Activated naive CD8-positive, alpha-beta T cell treated with anti-CD3 and anti-CD28 coated beads, Interleukin-2, amount 50 U/mL, for 16 hours (primary cell): ENCODE results near the gene ZNF837.
"Not testable (repeated sequence)": the region's sequence is repeated elsewhere in the genome, so short reads cannot be mapped to it uniquely, and the experiment has no call there.

Experiments used
- DNase-seq: peaks from one replicate; pipeline ENCODE4 v3.0.0-alpha.2; 2020; ENCODE audit warnings: low read depth, low spot score

Gene ZNF837

DNA sequence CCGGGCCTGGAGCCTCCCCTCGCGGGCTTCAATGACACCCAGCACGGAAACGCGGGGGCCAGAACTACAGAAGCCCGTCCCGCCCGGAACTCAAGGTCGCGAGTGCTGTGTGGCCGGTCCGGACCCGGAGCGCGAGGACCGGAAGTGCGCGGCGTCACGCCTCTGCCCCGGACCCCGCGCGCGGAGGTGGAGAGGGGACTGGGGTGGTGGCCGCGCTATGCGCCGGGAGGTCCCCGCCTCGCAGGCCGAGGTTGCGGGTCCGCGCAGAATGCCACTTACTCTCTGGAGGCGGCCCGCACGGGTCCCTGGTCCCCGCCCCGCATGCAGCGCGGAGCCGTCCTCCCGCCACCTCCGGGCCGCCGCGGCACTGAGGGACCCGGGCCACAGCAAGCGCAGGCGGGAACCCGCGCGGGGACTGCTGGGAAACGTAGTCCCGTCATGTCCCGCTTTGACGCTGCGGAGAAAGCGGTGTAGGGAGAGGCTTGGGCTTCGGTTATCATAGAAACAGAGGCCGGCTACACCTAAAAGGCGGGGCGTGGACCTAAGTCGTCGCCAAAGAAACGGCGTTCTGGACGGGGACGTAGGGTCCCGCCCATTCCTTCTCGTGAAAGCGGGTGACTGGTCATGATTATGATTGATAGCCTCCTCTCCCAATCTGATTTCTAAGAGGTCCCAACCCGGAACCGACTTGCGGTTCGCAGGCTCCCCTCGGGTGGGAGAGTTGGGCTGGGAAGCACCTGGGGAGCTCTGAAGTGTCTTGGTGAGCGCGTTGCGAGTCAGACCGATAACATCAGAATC lies at the start of gene ZNF837:
Gene ZNF837 (minus strand): TSS at position 369 of the 798 bp plus-strand sequence. CDS start 11,698 bp downstream, outside the sequence.
- DNase-seq, result peak; percentile 93

DNA sequence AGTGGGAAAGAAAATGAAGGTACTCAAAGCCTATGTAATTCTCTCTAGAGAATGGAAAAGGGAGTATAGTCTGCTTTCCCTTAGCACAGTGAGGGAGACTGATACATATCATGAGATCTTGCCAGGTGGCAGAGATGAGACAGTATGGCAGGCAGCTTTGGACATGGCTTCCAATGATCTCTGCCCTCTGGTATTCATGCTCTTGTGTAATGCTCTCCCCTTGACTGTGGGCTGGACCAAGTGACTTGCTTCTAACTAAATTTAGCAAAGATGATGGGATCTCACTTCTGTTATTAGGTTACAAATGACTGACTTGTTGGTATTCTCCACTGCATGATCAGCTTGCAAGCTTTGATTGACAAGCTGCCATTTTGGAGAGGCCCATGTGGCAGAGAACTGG lies 48.9 kb upstream of the ZNF837 start:
- no peak for DNase-seq

DNA sequence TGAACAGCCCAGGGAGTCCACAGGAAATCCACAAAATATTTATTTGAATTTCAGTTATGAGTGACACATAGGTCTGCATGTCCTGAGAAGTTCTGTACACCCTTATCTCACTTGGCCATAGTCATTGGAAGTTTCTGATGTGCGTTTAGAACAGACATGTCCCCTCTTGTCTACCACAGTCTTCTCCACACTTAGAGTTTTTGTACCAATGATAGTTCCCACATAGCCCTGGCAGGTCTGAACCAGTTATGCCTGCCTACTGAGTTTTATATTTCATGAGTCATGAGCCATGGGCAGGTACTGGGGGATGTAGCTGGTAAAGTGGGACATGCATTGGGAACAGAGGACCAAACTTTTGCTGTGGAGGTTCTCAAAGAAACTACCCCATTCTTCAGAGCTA lies 47.8 kb upstream of the ZNF837 start:
- no peak for DNase-seq

GRCh38 chr19:58417071-58417470 lies 36.2 kb upstream of the ZNF837 start:
- DNase-seq, result no peak

DNA sequence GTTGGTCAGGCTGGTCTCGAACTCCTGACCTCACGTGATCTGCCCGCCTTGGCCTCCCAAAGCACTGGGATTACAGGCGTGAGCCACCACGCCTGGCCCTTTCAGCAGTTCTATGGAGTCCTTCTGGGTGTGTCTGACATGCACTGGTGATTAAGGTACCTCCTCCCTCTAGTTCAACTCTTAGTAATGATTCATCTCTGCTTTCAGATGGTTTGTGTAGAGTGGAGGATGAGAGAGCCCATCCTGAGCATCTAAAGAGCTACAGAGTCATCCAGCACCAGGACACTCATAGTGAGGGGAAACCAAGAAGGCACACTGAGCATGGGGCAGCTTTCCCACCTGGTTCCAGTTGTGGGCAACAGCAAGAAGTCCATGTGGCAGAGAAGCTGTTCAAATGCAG lies 35.8 kb upstream of the ZNF837 start:
- DNase-seq, result no peak

- no peak for DNase-seq
Observed at GRCh38 chr19:58409010-58409790, 28.4 kb upstream of the ZNF837 start.

DNA sequence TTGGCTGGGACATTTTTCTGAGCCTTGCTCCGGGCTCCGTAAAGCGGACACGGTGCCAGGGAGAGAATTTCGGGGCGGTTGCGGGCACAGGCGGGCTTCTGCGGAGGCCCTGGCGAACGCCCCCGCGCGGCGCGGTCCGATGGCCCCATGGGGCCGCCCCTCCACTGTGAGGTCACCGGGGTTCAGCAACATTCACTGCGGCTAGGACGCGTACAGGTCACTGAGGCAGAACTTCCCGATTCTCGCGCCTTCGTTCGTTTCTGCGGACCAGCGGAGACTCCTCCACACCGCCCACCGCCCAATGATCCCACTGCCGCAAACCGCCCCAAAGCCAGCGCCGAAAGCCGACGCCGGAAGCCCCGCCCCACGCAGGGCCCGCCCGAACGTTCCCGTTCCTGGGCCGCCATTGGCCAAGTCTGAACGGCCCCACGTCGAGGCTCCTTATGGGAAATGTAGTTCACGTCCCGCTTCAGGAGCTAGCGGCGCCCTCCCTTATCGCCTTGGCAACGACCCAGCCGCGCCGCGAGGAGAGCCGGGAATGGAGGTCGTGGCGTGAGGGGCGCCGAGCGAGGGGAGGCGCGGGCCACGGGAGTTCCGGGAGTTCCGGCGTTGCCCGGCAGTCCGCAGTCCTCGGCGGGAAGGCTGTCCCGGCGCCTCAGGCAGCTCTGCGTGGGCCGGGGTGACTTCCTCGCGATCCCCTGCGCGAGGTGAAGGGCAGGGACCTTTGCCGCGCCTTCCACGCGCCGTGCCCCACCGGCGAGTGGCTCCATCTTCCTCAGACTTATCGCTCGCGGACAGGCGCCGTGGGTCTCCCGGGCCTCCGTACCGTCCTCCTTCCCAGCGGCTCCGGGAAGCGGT lies 27.6 kb upstream of the ZNF837 start, which contains the start of gene ZNF584:
Gene ZNF584 (plus strand): TSS at position 498 of the 858 bp plus-strand sequence. CDS start 499 bp downstream, outside the sequence.
- DNase-seq, result peak; percentile 91

- DNase-seq, result no peak
Observed at GRCh38 chr19:58407658-58408151, 26.9 kb upstream of the ZNF837 start.

- no peak for DNase-seq
Observed at GRCh38 chr19:58406818-58407657, 26.2 kb upstream of the ZNF837 start.

DNA sequence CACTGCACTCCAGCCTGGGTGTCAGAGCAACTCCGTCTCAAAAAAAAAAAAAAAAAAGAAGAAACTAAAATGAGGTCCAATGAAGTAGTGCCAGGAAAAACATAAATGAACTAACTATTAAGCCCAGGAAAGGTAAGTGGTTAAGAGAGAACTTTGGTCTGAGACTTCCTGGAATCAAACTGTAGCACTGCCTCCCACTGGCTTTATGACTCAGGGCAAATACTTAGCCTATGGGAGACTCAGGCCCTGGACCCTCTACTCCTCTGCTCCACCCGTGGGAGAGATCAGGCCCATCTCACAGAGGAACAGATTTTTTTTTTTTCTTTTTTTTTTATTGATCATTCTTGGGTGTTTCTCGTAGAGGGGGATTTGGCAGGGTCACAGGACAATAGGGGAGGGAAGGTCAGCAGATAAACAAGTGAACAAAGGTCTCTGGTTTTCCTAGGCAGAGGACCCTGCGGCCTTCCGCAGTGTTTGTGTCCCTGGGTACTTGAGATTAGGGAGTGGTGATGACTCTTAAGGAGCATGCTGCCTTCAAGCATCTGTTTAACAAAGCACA lies 23.2 kb upstream of the ZNF837 start:
- DNase-seq, result not testable (repeated sequence)

DNA sequence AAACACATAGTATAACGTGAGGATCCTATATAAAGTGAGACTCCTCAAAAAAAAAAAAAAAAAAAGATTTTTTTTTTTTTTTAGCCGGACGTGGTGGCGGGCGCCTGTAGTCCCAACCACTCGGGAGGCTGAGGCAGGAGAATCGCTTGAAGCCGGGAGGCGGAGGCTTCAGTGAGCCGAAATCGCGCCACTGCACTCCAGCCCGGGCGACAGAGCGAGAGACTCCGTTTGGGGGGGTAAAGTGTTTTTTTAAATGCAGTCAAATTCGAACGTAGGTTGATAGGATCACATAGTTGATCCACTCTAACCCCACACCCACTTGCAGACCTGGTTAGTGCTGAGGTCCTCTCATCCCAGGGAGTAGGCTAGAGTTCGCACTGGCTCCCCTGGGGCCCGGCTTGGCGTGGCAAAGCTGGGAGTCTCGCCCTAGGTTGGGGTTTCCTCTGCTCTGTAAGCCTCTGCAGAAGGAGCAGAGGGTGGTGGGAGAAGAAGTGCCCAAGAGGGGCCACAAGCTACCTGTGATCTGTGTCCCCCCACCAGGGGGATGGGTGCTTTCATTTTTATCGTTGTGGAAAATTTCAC lies 21.1 kb upstream of the ZNF837 start:
- DNase-seq, result no peak

DNA sequence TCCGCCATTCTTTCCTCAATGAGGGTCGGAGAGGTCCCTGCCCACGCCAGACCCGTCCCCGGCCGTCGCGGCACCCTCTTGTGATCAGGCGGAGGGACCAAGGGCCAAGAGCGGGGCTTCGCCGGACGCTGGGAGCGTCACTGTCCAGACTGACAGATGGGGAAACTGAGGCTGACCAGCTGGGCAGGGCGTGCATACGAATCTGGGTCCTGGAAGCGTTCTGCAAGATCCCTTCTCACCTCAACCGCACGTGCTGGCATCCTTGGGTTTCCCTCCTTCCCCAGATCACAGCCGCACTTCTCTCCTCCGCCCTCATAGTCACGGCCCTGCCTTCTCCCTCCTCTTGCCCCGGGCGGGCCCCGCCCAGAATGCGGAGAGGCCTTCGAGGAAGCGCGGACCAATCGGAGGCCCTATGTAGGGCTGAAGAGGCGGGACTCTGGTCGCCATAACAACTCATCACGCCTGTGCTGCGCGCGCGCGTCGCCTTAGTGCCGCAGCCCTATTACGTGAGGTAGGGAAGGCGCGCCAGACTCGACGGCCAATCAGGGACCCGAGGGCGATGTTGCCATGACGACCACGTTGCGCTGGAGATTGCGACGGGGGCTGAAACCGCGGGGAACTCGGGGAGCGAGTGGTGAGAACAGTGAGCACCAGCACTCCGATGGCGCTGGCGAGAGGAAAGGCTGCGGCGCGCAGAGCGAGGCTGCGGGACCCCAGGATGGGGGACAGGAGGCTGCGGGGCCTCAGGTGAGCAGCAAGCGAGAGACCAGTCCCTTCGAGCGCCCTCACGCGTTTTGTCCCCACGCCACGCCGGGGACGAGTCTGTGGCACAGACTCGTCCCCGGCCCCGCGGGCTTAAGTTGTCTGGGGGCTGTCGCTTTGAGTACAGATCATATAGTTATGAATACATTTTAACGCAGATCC lies 20.3 kb upstream of the ZNF837 start:
- peak; percentile 98 for DNase-seq

DNA sequence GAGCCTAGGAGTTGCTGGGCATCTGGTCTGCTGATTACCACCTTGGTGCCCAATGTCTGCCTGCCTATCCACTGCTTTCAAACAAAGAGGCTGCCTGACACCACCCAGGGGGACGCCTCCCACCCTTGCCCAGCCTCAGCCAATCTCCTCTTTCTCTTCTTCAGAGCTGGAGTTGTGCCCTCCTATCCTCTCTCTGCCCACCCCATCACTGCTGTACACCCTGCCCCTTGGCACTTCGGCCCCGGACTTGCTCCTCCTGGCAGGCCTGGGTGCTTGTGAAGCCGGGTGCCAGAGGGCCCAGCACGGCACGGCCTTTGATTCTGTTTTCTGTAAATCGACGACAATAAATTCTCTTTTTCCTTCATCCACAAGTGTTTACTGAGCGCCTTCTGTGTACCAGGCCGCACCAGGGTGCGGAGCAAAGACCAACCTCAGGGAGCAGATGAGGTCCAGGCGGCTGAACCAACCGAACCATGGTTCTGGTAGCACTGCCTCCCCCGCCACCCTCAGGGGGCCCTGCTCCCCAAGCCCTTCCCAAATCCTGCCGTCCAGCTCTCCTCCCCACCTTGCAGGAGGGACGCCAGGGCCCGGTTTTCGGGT lies 19.6 kb upstream of the ZNF837 start:
- no peak for DNase-seq

GRCh38 chr19:58399903-58400302 lies 19.1 kb upstream of the ZNF837 start:
- no peak for DNase-seq

- no peak for DNase-seq
Observed at GRCh38 chr19:58398545-58398944, 17.7 kb upstream of the ZNF837 start.

DNA sequence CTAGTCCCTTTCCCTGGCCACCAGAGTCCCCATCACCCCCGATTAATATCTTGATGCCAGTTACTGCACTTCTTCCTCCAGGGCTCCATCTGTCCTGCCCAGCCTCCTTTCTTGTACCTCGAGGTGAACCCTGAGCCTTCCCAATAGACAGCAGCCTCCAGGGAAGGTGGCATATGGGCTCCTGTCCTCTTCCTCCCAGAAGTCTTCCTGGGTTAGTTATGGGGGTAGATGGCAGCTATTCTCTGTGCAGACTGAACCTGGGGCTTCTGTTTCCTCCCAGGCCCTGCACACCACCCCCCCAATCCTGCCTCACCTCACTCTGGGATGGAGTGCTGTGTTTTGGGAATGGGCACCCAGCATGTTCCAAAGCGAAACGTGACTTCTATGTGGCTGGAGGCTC lies 17.3 kb upstream of the ZNF837 start:
- DNase-seq, result no peak

- no peak for DNase-seq
Observed at GRCh38 chr19:58397533-58398037, 16.8 kb upstream of the ZNF837 start.
